ENCODE measurements around the gene LMO7.

- TF ChIP-seq RAD21 (IDR thresholded peaks at IDR 0.05; ENCODE audit: low read length), result no peak
- no peak for TF ChIP-seq CTCF (conservative IDR thresholded peaks at IDR 0.05; ENCODE audit: low read depth, low read length)
- no peak for TF ChIP-seq CEBPB (IDR thresholded peaks at IDR 0.05; ENCODE audit: low read depth, low read length)
- TF ChIP-seq FOS (IDR thresholded peaks at IDR 0.05; ENCODE audit: low read depth, low read length), result no peak
- TF ChIP-seq SMC3 (IDR thresholded peaks at IDR 0.05; ENCODE audit: low read depth, low read length), result no peak
- TF ChIP-seq POLR2A (IDR thresholded peaks at IDR 0.05; ENCODE audit: low read depth, low read length), result no peak
- no peak for TF ChIP-seq RFX5 (IDR thresholded peaks at IDR 0.05; ENCODE audit: low read depth, low read length)
- TF ChIP-seq BHLHE40 (IDR thresholded peaks at IDR 0.05; ENCODE audit: low read depth, low read length), result no peak
Observed at GRCh38 chr13:75620020-75620419, 16.1 kb upstream of the LMO7 start.
